ENCODE data around the gene DLG2.

- TF ChIP-seq CTCF (conservative IDR thresholded peaks at IDR 0.05; ENCODE audit: low read length) (no peak), EZH2phosphoT487 (IDR thresholded peaks at IDR 0.05; ENCODE audit: borderline replicate concordance, low read depth, low read length) (no peak)
Measured at GRCh38 chr11:84232511-84232910, 1394.6 kb downstream of the DLG2 start.
